Measurements from ENCODE around the gene TRAPPC14. TPM values are rescaled to one million over a fixed set of nuclear protein-coding genes. Genes with fewer than 3 reads are reported as not detected.
A peak's percentile ranks its signal among the peaks of the same experiment; 100 is the strongest.

TRAPPC14 gene
- total and polyA plus RNA-seq, 9 of the 15 experiments (the other 6 are each of a cell fraction or from before 2014, with no cell fraction given): 0.42 to 45.9 (median 18.2) TPM

DNA sequence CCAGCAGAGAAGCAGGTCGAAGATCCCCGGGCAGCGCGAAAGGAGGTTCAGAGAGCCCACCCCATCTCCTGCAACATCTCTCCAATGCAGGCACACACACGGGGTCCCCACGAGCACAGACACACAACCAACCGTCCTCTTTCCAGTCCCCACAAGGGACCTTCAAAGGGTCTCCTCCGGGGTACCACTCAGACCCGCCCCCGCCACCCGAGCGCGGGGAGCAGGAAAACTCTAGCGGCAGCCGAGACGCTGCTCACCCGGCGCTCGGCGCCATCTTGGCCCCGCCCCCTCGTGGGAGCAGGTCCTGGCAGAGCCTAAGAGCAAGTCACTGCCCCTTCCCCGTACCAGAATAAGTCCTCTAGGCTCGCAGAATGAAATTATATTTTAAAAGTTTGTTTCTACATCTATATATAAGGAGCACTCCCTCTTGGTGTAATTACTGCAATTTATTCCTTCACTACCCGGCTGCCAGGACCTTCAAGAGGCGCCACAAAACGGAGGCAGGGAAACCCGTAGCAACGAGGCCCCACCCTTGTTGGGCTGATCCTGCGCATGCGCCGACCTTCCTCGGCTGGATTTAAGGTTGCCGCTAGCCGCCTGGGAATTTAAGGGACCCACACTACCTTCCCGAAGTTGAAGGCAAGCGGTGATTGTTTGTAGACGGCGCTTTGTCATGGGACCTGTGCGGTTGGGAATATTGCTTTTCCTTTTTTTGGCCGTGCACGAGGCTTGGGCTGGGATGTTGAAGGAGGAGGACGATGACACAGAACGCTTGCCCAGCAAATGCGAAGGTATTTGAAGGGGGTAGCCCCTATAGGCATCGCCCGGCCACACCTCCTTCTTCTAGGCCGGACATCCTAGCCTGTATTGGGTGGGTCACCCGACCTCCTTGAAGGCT, 39.2 kb downstream of the TRAPPC14 start, which contains the start of the genes CNPY4 and TAF6 (continued):
- 0 out of 4 replicates have a peak, but pooled peaks of 1 of the 2 experiments have one; percentile 35 for TF ChIP-seq FOXA3 (CRISPR knock-in tag; conservative IDR thresholded peaks at IDR 0.05 in 1 of 2, IDR thresholded peaks at IDR 0.05 in 1 of 2)
- TF ChIP-seq ZNF133 (CRISPR knock-in tag; IDR thresholded peaks at IDR 0.05): no peak
- TF ChIP-seq SMAD4 (CRISPR knock-in tag; conservative IDR thresholded peaks at IDR 0.05): peak; percentile 75; the same call in 1 of the 2 replicates
- peak; percentile 22 to 98; a peak in 3 of 4 replicates for TF ChIP-seq ARNT (IDR thresholded peaks at IDR 0.05)
- TF ChIP-seq, protein P1, sequence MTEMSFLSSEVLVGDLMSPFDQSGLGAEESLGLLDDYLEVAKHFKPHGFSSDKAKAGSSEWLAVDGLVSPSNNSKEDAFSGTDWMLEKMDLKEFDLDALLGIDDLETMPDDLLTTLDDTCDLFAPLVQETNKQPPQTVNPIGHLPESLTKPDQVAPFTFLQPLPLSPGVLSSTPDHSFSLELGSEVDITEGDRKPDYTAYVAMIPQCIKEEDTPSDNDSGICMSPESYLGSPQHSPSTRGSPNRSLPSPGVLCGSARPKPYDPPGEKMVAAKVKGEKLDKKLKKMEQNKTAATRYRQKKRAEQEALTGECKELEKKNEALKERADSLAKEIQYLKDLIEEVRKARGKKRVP (CRISPR knock-in tag; IDR thresholded peaks at IDR 0.05): 0 out of 2 replicates have a peak, but pooled peaks have one; percentile 9
- TF ChIP-seq, protein P2, sequence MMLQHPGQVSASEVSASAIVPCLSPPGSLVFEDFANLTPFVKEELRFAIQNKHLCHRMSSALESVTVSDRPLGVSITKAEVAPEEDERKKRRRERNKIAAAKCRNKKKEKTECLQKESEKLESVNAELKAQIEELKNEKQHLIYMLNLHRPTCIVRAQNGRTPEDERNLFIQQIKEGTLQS (IDR thresholded peaks at IDR 0.05): no peak
- TF ChIP-seq, protein P2 (CRISPR knock-in tag; conservative IDR thresholded peaks at IDR 0.05): peak; percentile 72; the same call in 1 of the 2 replicates
- TF ChIP-seq, protein P3, sequence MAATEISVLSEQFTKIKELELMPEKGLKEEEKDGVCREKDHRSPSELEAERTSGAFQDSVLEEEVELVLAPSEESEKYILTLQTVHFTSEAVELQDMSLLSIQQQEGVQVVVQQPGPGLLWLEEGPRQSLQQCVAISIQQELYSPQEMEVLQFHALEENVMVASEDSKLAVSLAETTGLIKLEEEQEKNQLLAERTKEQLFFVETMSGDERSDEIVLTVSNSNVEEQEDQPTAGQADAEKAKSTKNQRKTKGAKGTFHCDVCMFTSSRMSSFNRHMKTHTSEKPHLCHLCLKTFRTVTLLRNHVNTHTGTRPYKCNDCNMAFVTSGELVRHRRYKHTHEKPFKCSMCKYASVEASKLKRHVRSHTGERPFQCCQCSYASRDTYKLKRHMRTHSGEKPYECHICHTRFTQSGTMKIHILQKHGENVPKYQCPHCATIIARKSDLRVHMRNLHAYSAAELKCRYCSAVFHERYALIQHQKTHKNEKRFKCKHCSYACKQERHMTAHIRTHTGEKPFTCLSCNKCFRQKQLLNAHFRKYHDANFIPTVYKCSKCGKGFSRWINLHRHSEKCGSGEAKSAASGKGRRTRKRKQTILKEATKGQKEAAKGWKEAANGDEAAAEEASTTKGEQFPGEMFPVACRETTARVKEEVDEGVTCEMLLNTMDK (IDR thresholded peaks at IDR 0.05; ENCODE audit: borderline replicate concordance, insufficient read depth, low read depth, low read length, poor library complexity, severe bottlenecking): peak; percentile 16
- 0 out of 2 replicates have a peak, but pooled peaks have one; percentile 25 for TF ChIP-seq ELF1 (tag; IDR thresholded peaks at IDR 0.05)
- TF ChIP-seq ZNF347 (CRISPR knock-in tag; IDR thresholded peaks at IDR 0.05; ENCODE audit: low read depth): peak; percentile 71; the same call in 1 of the 2 replicates
- no peak for TF ChIP-seq ZNF699 (CRISPR knock-in tag; IDR thresholded peaks at IDR 0.05; ENCODE audit: insufficient replicate concordance)
- TF ChIP-seq E2F1 (CRISPR knock-in tag; IDR thresholded peaks at IDR 0.05): peak; percentile 86
- no peak for TF ChIP-seq ZKSCAN8 (CRISPR knock-in tag; IDR thresholded peaks at IDR 0.05)
- no peak for TF ChIP-seq BACH1 (tag; IDR thresholded peaks at IDR 0.05)
- TF ChIP-seq ZNF253 (CRISPR knock-in tag; conservative IDR thresholded peaks at IDR 0.05): no peak
- TF ChIP-seq JUNB (CRISPR knock-in tag; conservative IDR thresholded peaks at IDR 0.05): 0 out of 2 replicates have a peak, but pooled peaks have one; percentile 10
- no peak for TF ChIP-seq ATF6 (CRISPR knock-in tag; IDR thresholded peaks at IDR 0.05)
- peak; percentile 86; the same call in 1 of the 2 replicates for TF ChIP-seq ELF4 (CRISPR knock-in tag; IDR thresholded peaks at IDR 0.05)
- TF ChIP-seq MEF2D (tag; conservative IDR thresholded peaks at IDR 0.05; ENCODE audit: low read depth): no peak
